ENCODE data around the gene CCNB1.

GRCh38 chr5:69225860-69226259, 58.9 kb downstream of the CCNB1 start:
- TF ChIP-seq POLR2AphosphoS5 (IDR thresholded peaks at IDR 0.05; ENCODE audit: borderline replicate concordance, low read depth, low read length) (no peak), EZH2 (IDR thresholded peaks at IDR 0.05) (no peak)
